Islet of Langerhans (tissue), 1 donor: ENCODE measurements around the gene KRTAP4-7.
"Not testable (repeated sequence)": the region's sequence is repeated elsewhere in the genome, so short reads cannot be mapped to it uniquely, and the experiment has no call there.

Experiments used
- FAIRE-seq: peaks from one replicate; lab custom pipeline; 2011; peaks lifted over from hg19 to GRCh38; lab: Jason Lieb, UNC

Gene KRTAP4-7

GRCh38 chr17:41111151-41111885 lies 27.4 kb downstream of the KRTAP4-7 start:
- peak; percentile 43 for FAIRE-seq

- FAIRE-seq = no peak
Measured at GRCh38 chr17:41116297-41116696, 32.3 kb downstream of the KRTAP4-7 start.

GRCh38 chr17:41117846-41118386 lies 34.0 kb downstream of the KRTAP4-7 start, which contains the start of gene KRTAP4-11:
Gene KRTAP4-11 (minus strand): TSS chr17:41118373. CDS start chr17:41118315, 58 bp downstream.
- not testable (repeated sequence) for FAIRE-seq

- no peak for FAIRE-seq
Measured at GRCh38 chr17:41118721-41119120, 34.8 kb downstream of the KRTAP4-7 start.

GRCh38 chr17:41119696-41120690 lies 36.0 kb downstream of the KRTAP4-7 start:
- not testable (repeated sequence) for FAIRE-seq

GRCh38 chr17:41121742-41122141 lies 37.8 kb downstream of the KRTAP4-7 start:
- no peak for FAIRE-seq

- FAIRE-seq = not testable (repeated sequence)
Measured at GRCh38 chr17:41123292-41123990, 39.5 kb downstream of the KRTAP4-7 start.

GRCh38 chr17:41123991-41124371 lies 40.0 kb downstream of the KRTAP4-7 start, which contains the start of gene KRTAP4-12:
Gene KRTAP4-12 (minus strand): TSS chr17:41124182. CDS start chr17:41124122, 60 bp downstream.
- not testable (repeated sequence) for FAIRE-seq

- no peak for FAIRE-seq
Measured at GRCh38 chr17:41125064-41125463, 41.1 kb downstream of the KRTAP4-7 start.

GRCh38 chr17:41126412-41126811 lies 42.5 kb downstream of the KRTAP4-7 start:
- FAIRE-seq = no peak

- FAIRE-seq = no peak
Measured at GRCh38 chr17:41127371-41127770, 43.4 kb downstream of the KRTAP4-7 start.

- FAIRE-seq = no peak
Measured at GRCh38 chr17:41131979-41132378, 48.0 kb downstream of the KRTAP4-7 start.

GRCh38 chr17:41133880-41134735 lies 50.2 kb downstream of the KRTAP4-7 start:
- no peak for FAIRE-seq
